ENCODE measurements around the gene CFAP53.
"Not testable (repeated sequence)": the region's sequence is repeated elsewhere in the genome, so short reads cannot be mapped to it uniquely, and the experiment has no call there.

DNA sequence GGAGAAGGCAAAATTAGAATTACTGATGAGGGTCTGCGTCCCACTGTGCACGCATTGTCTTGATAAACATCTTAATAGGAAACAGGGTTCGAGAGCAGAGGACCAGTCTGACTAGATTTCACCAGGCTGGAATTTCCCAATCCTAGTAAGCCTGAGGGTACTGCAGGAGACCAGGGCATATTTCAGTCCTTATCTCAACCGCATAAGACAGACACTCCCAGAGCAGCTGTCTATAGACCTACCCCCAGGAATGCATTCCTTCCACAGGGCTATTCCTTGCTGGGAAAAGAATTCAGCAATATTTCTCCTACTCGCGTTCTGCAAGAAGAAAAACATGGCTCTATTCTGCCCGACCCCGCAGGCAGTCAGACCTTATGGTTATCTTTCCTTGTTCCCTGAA lies 24.5 kb downstream of the CFAP53 start:
- TF ChIP-seq SP1 (IDR thresholded peaks at IDR 0.05); FOXA1 (IDR thresholded peaks at IDR 0.05); HDGF (IDR thresholded peaks at IDR 0.05; ENCODE audit: borderline replicate concordance); FOXM1 (IDR thresholded peaks at IDR 0.05; ENCODE audit: borderline replicate concordance): not testable (repeated sequence)
